ENCODE data around the gene TAF1D. TPM values are rescaled to one million over a fixed set of nuclear protein-coding genes. Genes with fewer than 3 reads are reported as not detected.
"Not testable (repeated sequence)": the region's sequence is repeated elsewhere in the genome, so short reads cannot be mapped to it uniquely, and the experiment has no call there.

TAF1D gene
- total RNA-seq, 2 donors from 2014 or later: 262 to 270 TPM

- ATAC-seq (replicated peaks): no peak
- H3K4me3 Mint-ChIP-seq: no peak overlapping the region
- H3K9me3 Mint-ChIP-seq: no peaks in the 10 kb centered on the region
- no peak overlapping the region for H3K27ac Mint-ChIP-seq
- no peaks in the 10 kb centered on the region for H3K27me3 Mint-ChIP-seq
- peaks cover 82% of the 10 kb centered on the region for H3K36me3 Mint-ChIP-seq (ENCODE audit: low read depth)
- H3K4me1 Mint-ChIP-seq: no peaks in the 10 kb centered on the region
These were observed 20.6 kb upstream of the TAF1D start for GRCh38 chr11:93761910-93762309.

- H3K4me1 Mint-ChIP-seq; H3K4me3 Mint-ChIP-seq; H3K27ac Mint-ChIP-seq; ATAC-seq (replicated peaks); H3K9me3 Mint-ChIP-seq; H3K27me3 Mint-ChIP-seq: not testable (repeated sequence)
- H3K36me3 Mint-ChIP-seq (ENCODE audit: low read depth): peaks cover 82% of the 10 kb centered on the region
These were observed 17.8 kb upstream of the TAF1D start for GRCh38 chr11:93759123-93759522.

- no peaks in the 10 kb centered on the region for H3K9me3 Mint-ChIP-seq
- no peak overlapping the region for H3K27ac Mint-ChIP-seq
- peaks cover 83% of the 10 kb centered on the region for H3K36me3 Mint-ChIP-seq (ENCODE audit: low read depth)
- H3K27me3 Mint-ChIP-seq: no peaks in the 10 kb centered on the region
- H3K4me3 Mint-ChIP-seq: no peak overlapping the region
- H3K4me1 Mint-ChIP-seq: no peaks in the 10 kb centered on the region
- ATAC-seq (replicated peaks): no peak
These were observed 16.9 kb upstream of the TAF1D start for GRCh38 chr11:93757924-93758865.

- ATAC-seq (replicated peaks): no peak
- Mint-ChIP-seq H3K36me3 (ENCODE audit: low read depth) (peaks cover 83% of the 10 kb centered on the region), H3K27ac (no peak overlapping the region), H3K4me1 (peaks cover under 1% of the 10 kb centered on the region), H3K9me3 (no peaks in the 10 kb centered on the region), H3K4me3 (no peak overlapping the region), H3K27me3 (no peaks in the 10 kb centered on the region)
These were observed 16.0 kb upstream of the TAF1D start for GRCh38 chr11:93757301-93757700.

GRCh38 chr11:93756748-93757147 is 15.5 kb upstream of the TAF1D start:
- no peaks in the 10 kb centered on the region for H3K9me3 Mint-ChIP-seq
- no peak overlapping the region for H3K4me3 Mint-ChIP-seq
- peaks cover 4% of the 10 kb centered on the region for H3K4me1 Mint-ChIP-seq
- H3K27ac Mint-ChIP-seq: no peak overlapping the region
- no peak for ATAC-seq (replicated peaks)
- peaks cover 83% of the 10 kb centered on the region for H3K36me3 Mint-ChIP-seq (ENCODE audit: low read depth)
- H3K27me3 Mint-ChIP-seq: no peaks in the 10 kb centered on the region

GRCh38 chr11:93753241-93753640 is 11.9 kb upstream of the TAF1D start:
- H3K27ac Mint-ChIP-seq: no peak overlapping the region
- no peak for ATAC-seq (replicated peaks)
- no peak overlapping the region for H3K4me3 Mint-ChIP-seq
- peaks cover 4% of the 10 kb centered on the region for H3K4me1 Mint-ChIP-seq
- H3K27me3 Mint-ChIP-seq: no peaks in the 10 kb centered on the region
- H3K9me3 Mint-ChIP-seq: no peaks in the 10 kb centered on the region
- peaks cover 75% of the 10 kb centered on the region for H3K36me3 Mint-ChIP-seq (ENCODE audit: low read depth)

- no peaks in the 10 kb centered on the region for H3K27me3 Mint-ChIP-seq
- no peak overlapping the region for H3K4me3 Mint-ChIP-seq
- H3K4me1 Mint-ChIP-seq: peaks cover 4% of the 10 kb centered on the region
- peaks cover 62% of the 10 kb centered on the region for H3K36me3 Mint-ChIP-seq (ENCODE audit: low read depth)
- no peak overlapping the region for H3K27ac Mint-ChIP-seq
- H3K9me3 Mint-ChIP-seq: no peaks in the 10 kb centered on the region
- no peak for ATAC-seq (replicated peaks)
These were observed 9.7 kb upstream of the TAF1D start for GRCh38 chr11:93751001-93751400.

GRCh38 chr11:93747122-93747521 is 5.8 kb upstream of the TAF1D start:
- Mint-ChIP-seq H3K27me3 (no peaks in the 10 kb centered on the region), H3K9me3 (no peaks in the 10 kb centered on the region), H3K27ac (no peak overlapping the region), H3K36me3 (ENCODE audit: low read depth) (peaks cover 44% of the 10 kb centered on the region), H3K4me3 (no peak overlapping the region), H3K4me1 (peaks cover 6% of the 10 kb centered on the region)
- no peak for ATAC-seq (replicated peaks)

- H3K4me1 Mint-ChIP-seq: peaks cover 5% of the 10 kb centered on the region
- no peak for ATAC-seq (replicated peaks)
These were observed 4.8 kb upstream of the TAF1D start for GRCh38 chr11:93746101-93746500.

GRCh38 chr11:93745005-93745755 is 3.9 kb upstream of the TAF1D start:
- H3K4me3 Mint-ChIP-seq; H3K27ac Mint-ChIP-seq; H3K9me3 Mint-ChIP-seq; H3K4me1 Mint-ChIP-seq; H3K27me3 Mint-ChIP-seq; ATAC-seq (replicated peaks): not testable (repeated sequence)
- peaks cover 53% of the 10 kb centered on the region for H3K36me3 Mint-ChIP-seq (ENCODE audit: low read depth)

More at GRCh38 chr11:93746101-93746500, 4.8 kb upstream of the TAF1D start:
- no peaks in the 10 kb centered on the region for H3K9me3 Mint-ChIP-seq
- H3K36me3 Mint-ChIP-seq (ENCODE audit: low read depth): peaks cover 52% of the 10 kb centered on the region
- no peak overlapping the region for H3K27ac Mint-ChIP-seq
- no peak overlapping the region for H3K4me3 Mint-ChIP-seq
- H3K27me3 Mint-ChIP-seq: no peaks in the 10 kb centered on the region

- Mint-ChIP-seq H3K9me3 (no peaks in the 10 kb centered on the region), H3K4me3 (no peak overlapping the region), H3K27me3 (no peaks in the 10 kb centered on the region), H3K27ac (no peak overlapping the region), H3K4me1 (peaks cover 5% of the 10 kb centered on the region), H3K36me3 (ENCODE audit: low read depth) (peaks cover 53% of the 10 kb centered on the region)
- no peak for ATAC-seq (replicated peaks)
These were observed 3.3 kb upstream of the TAF1D start for GRCh38 chr11:93744669-93745004.

- ATAC-seq (replicated peaks): no peak
- peaks cover 12% of the 10 kb centered on the region for H3K4me1 Mint-ChIP-seq
- H3K4me3 Mint-ChIP-seq: peak overlapping the region; percentile 96
- peaks cover 58% of the 10 kb centered on the region for H3K36me3 Mint-ChIP-seq (ENCODE audit: low read depth)
- H3K27me3 Mint-ChIP-seq: no peaks in the 10 kb centered on the region
- no peaks in the 10 kb centered on the region for H3K9me3 Mint-ChIP-seq
- no peak overlapping the region for H3K27ac Mint-ChIP-seq
These were observed 2.0 kb upstream of the TAF1D start for GRCh38 chr11:93743291-93743690.

GRCh38 chr11:93741882-93742226 is 559 bp upstream of the TAF1D start:
- Mint-ChIP-seq H3K4me3 (peak overlapping the region; percentile 96), H3K4me1 (peaks cover 20% of the 10 kb centered on the region), H3K36me3 (ENCODE audit: low read depth) (peaks cover 66% of the 10 kb centered on the region), H3K27ac (peak overlapping the region; percentile 99), H3K27me3 (no peaks in the 10 kb centered on the region), H3K9me3 (no peaks in the 10 kb centered on the region)
- ATAC-seq (replicated peaks): peak; percentile 16

GRCh38 chr11:93740730-93741093 is 583 bp downstream of the TAF1D start:
- Mint-ChIP-seq H3K36me3 (ENCODE audit: low read depth) (peaks cover 78% of the 10 kb centered on the region), H3K27ac (peak overlapping the region; percentile 99), H3K4me3 (peak overlapping the region; percentile 96), H3K9me3 (no peaks in the 10 kb centered on the region), H3K27me3 (no peaks in the 10 kb centered on the region), H3K4me1 (peaks cover 30% of the 10 kb centered on the region)
- peak; percentile 53 for ATAC-seq (replicated peaks)

Data from activated T-helper 17 cell treated with anti-CD3 and anti-CD28 coated beads, Interleukin-2, amount 50 U/mL, for 72 hours (primary cell).